HG02970 (cell line): ENCODE data around the gene FBXO2.
A peak's percentile ranks its signal among the peaks of the same experiment; 100 is the strongest.

Experiments used
- ATAC-seq: cut with Tn5 transposase; IDR thresholded peaks from one replicate; pipeline ENCODE4 v1.9.1; 2021; ENCODE audit warnings: mild to moderate bottlenecking, moderate library complexity, moderate number of reproducible peaks; ENCODE audit not compliant: unreplicated experiment, low FRiP score

Gene FBXO2

DNA sequence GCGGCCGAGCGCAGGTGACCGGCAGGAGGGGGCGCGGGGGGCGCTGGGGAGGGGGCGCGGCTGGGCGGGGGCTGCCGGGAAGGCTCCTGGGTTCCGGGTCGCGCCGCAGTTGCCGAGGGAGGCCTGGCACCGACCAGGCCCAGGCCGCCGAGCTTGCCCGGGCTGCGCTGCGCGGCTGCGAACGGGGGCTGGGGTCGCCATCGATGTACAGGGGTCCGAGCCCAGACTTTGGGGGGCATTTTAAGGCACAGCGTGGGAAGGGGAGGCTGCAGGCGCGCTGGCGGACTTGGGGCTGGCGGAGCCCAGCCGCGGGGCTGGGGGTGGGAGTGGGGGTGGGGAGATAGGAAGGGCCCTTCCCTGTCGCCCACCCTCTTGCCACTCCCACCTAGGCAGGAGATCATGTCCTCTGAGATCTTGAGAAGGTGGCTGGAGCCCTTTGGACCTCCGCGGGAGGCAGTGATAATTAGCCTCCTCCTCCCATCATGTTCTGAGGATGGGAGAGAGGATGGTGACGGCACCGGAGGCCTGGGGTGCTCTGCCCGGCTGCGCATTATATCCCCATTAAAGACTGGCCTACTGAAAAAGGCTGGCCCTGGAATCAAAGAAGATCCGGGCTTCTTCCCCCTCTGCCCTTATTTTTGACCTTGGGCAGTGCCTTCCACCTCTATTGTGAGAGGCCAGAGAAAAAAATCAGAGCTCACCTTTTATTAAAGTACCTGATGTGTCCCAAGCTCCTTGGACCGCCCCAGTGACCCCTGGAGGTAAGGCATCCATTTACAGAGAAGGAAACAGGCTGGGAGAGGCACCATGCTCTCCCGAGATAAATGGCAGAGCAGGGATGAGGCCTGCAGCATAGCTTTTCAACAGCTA lies 945 bp upstream of the FBXO2 start:
- no peak for ATAC-seq

DNA sequence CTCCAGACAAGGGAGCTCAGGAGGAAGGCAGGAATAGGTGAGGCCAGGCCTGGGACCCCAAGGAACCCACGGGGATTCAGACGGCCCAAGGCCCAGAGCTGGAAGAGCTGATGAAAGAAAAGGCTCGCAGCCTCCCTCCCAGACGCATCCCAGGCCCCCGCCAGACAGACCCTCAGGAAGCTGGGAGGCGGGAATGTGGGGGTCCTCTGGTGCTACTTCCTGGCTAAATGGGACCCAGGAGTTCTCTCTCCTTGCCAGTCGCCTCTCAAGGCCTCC lies 430 bp downstream of the FBXO2 start:
- no peak for ATAC-seq

DNA sequence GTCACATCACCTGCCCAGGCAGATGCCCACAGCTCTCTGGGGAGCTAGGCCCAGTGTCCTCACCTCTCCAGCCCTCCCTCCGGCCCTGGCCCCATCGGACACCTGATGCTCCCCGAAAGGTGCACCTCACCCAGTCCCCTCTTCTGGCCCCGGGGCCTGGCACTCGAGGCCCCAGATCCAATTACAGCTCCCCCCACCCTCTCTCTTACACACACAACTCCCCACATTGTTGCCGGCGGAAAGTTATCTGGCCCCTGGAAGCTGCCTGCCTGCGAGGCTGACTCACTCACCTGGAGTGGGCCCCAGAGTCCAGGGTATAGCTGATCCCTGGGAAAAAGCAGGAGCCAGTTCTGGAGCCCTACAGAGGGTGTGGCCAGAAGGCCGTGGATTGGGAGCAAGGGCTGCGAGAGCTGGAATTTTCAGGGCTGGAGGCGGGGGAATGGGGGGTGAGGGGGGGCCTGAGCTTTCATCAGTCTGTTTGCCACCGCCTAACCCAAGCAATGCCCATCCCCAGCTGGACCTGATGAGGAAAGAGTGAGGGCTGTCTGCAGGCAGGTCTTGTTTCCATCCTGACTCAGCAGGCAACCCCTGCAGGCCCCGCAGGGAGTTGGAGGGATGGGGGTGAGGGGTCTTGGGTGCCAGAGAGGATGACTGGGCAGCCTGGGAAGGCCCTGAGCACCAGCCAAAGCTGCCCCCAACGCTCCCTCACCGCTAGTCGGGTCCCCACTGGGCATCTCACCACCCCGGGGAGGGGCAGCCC lies 948 bp downstream of the FBXO2 start:
- no peak for ATAC-seq

DNA sequence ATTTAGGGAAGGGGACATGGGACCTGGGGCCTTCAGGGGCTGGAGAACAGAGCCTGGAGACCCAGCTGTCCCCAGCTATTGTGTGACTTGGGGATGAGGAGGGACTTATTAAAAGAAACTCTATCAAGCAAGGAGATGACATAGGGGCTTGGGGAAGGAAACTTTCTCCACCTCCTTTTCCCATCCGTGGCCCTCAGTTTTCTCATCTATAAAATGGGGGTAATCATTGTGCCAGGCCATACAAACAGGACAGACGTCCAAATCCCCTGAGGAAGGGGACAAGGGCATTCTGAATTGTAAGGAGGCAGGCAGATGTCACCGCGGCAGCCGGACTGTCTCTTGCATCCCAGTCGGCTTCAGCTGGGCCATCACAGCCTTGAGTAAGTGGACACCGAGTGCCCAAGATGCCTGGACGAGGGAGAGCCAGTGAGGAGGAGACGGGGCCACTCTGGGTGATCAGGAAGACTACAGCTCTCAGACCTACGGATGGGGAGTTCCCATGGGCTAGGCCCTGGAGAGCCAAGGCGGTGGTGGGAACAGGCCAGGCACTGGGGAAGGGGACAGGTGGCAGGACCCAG lies 1.9 kb downstream of the FBXO2 start:
- ATAC-seq: no peak

DNA sequence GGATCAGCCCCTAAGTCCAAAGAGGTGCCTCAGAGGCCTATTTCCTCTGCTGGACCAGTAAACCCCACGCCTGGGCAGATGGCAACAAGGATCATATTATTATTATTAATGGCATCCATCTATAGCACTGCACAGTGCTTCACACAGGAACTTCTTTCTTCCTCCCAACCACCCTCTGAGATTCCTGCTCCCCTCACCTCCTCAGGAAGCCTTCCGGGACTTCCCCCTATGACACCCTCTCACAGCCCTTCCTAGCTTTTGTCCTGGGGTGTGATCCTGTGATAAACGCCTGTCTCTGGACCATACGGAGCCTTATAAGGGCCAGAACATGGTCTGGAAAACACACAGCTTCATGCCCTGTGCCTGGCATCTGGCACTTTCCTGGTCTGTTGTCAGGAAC lies 3.2 kb downstream of the FBXO2 start:
- no peak for ATAC-seq

DNA sequence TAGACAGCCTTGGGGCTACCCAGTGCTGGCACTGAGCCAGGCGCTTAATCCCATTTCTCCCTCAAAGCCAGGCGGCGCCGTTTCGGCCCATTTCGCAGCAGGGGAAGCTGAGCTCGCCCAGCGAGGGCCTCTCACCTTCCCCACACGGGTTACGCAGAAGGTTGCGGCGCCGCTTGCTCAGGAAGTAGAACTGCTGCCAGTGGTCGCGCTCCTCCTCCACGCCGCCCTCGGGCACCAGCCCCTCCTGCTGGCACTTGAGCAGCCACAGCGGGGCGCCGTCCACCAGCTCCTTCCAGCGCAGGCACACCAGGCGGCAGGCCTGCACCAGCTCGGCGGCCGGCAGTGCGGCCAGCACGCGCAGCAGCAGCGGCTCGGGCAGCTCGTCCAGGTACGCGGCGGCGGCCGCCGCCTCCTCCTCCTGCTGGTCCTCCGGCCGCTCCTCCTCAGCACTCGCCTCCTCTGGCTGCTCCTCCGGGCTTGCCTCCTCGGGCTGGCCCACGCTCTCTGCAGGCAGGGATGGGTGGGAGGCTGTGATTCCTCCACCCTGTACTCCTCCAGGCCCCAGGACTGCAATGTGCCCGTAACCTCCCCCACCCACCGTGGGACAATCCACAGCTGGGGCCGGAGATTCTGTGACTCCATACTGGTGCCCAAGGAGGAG lies 3.8 kb downstream of the FBXO2 start:
- ATAC-seq: no peak

DNA sequence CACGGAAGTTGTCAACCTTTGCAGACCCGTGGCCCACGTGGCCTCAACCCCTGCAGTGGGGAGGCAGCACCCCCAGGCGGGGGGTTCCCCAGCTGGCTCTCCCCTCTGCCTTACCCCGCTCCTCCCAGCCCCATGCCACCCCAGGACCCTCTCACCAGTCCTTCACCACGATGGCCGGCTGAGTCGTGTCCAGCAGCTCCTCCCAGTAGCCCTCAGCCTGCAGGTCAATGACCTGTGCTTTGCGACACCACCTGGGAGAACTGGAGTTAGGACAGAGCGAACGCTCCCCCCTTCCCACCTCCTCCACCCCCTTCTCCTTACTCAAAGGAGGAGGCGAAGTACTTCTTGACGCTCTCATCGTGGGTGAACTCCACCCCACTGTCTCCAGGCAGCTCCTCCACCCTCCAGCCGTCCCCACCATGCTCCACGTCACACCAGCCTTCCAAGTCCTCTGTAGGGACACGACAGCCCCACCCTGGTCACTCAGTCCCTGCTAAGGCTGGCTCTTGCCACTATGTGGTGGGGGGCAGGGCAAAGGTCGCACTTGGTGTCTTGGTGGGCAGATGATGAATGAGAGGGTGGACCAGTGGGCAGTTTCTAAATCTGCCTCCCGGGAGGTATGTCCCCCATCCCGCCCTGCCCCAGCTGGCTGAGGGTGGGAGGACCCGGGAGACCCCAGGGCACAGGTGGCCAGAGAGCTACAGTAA lies 4.5 kb downstream of the FBXO2 start:
- ATAC-seq: no peak

DNA sequence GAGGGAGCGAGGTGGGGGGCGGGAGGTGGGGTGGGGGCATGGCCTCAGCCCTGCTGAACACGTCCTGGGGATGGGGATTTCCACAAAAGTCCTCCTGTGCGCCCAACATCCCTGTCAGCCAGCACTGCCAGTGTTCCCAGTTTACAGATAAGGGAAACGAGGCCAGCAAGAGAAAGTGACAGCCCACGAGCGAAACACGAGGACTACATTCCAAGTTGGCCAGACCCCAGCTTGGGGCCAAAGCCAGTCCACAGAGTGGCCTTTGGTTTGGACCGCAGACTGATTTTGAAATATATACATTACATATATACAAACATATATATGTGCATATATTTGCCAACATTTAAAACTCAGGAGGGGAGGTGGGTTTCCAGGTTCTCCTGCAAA lies 5.0 kb downstream of the FBXO2 start:
- no peak for ATAC-seq

DNA sequence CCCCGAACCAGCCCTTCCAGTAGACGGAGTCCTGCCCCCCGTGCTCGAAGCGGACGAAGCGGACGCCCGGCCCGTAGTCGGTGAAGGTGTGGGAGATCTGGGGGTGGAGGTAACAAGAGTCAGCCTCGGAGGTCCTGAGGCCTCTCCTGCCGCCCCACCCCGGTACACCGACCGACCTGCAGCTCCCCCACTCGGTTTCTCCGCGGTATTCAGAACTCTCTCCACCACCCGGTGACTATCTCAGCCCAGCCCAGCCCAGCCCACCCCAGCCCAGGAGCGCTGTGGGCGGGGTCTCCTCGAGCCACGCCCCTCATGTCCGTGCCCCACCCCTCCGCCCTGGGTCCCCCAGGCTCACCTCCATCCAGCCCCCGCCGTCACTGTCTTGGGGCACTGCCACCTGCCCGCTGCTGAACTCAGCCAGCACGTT lies 5.5 kb downstream of the FBXO2 start:
- ATAC-seq: no peak

DNA sequence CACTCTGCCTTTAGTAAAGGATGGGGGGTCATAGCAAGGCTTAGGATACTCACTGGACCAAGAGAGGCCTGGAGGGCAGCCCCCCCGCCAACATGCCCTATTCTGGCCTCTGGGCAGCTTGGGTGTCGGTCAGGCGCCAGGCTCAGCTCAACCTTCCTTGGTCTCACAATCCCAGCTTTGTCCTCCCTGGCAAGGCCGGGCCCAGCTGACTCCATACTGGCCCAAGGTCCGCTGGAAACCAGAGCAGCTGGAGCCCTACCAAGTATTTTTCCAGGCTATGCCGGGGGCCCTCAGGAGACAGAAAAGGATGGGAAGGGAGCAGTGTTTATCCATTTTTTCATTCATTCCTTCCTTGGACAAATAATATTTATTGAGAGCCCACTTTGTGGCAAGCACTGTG lies 6.2 kb downstream of the FBXO2 start:
- ATAC-seq: no peak

DNA sequence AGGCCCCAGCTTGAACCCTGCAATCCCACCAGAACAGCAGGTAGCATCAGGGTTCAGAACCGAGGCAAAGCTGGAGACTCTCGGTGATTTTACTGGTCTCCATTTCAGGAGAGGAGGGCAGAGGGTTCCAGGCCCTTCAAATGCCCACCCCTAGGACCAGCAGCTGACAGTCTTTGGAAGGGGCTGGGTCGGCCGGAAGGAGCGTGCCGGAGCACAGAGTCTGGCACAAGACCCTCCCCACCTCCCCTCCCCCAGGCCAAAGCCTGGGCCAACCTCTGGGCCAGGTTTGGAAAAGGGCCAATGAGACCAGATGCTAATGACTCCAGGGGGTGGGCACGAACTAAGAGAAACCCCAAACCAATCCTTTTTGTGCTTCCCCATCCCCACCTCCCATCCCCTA lies 6.9 kb downstream of the FBXO2 start:
- no peak for ATAC-seq

DNA sequence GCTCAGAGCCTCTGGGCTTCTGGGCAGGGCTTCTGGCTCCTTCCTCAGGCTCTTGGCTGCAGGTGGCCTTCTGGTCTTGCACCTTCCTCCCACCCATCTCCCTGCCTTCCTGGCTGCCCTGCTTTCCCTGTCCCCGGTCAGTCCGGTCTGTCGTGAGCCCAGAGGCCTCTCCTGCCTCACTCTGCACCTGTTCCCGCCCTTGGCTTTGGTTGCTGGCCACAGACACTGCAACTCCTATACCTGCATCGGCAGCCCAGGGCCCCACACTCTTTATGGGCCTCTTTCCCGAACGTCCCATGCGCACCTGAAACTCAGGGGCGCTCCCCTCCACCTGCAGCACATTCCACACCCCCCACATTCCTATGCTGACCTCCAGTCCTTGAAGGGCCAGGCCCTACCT lies 7.9 kb downstream of the FBXO2 start:
- ATAC-seq: no peak

DNA sequence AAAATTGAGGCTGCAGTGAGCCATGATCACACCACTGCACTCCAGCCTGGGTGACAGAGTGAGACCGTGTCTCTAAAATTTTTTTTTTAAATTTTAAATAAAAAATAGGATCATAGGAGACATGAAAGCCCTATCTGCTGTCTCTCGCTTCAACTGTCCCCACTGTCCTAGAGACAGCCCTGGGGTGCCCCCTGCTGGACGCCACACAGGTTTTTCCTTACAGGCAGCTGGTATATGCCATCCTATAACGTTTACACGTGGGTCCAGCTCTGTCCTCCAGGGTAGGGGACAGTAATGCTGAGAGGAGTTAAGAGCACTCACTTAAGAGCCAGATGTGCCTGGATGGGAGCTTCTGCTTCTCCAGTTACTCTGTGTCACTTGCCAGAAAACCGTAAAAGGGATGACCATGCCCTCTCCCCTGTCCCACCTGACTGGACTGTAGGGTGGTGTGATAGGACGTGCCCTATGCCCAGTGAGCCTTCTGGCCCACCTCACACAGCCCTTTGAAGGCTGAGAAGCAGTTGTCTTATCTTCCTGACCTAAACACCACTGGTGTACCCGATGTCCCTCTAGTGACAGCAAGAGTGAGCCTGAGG lies 8.5 kb downstream of the FBXO2 start:
- ATAC-seq: no peak

DNA sequence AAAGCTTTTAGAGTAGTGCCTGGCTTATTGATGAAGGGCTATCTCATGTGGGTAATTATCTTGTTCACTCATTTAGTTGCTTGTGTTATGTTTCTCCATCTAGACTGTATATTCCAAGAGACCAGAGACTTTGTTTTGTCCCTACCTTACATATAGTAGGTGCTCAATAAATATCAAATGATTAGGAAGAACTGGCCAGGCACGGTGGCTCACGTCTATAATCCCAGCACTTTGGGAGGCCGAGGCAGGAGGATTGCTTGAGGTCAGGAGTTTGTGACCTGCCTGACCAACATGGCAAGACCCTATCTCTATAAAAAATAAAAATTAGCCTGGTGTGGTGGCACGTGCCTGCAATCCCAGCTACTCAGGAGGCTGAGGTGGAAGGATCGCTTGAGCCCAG lies 9.0 kb downstream of the FBXO2 start:
- no peak for ATAC-seq

DNA sequence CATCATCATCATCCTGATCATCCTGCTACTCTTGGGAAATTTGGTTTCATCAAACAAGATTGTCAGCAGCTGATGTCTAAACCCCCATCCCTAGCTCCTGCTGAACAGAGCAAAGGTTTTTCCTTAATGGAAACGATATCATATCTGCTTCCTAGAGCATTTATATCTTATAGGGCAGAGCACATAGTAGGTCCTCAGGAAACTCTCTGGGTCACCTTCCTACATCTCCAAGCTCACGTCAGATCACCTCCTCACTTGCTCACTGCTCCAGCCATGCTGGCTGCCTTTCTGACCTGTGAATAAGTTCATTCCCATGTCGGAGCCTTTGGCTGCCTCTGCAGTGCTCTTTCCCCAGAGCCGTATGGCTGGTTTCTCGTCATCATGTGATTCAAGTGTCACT lies 10.4 kb downstream of the FBXO2 start:
- no peak for ATAC-seq

DNA sequence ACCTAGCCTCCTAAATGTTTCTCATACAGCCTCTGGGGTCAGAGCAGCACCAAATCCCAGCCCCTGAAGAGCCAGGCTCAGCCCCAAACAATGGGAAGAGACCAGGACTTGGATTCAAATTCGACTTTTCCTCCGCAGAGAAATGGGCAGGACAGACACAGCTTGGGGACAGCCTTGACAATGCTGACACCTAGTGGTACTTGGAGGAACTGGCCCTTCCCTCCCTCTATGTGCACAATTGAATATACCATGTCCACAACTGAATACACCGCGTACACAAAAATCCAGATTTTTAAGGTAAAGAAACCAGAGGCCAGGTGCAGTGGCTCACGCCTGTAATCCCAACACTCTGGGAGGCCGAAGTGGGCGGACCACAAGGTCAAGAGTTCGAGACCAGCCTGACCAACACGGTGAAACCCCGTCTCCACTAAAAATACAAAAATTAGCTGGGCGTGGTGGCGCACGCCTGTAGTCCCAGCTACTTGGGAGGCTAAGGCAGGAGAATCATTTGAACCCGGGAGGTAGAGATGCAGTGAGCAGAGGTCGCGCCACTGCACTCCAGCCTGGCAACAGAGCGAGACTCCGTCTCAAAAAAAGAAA lies 11.7 kb downstream of the FBXO2 start:
- ATAC-seq: peak; percentile 60

DNA sequence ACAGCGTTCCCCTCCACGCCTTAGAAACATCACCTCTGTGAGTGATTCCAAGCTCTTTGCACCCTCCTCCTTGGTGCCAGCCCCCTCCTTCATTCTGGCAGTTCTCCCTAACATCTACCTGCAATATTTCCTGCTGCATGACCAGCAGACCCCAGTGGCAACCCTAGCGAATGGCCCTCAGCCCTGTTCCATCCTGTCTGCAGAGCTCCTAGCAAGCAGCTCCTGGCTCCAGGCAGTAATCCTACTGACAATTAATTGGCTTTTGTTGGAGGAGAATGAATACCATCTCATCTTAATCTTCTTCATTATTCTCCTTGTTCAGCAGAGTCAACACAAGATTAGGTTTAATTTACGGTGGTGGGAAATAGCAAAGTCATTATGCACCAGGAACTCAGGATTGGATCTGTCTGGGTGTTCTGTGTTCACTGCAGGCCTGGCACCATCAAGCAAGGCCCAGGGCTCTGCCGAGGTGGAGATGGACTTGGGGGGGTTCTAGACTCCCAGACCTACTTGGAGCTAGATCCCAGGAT lies 12.4 kb downstream of the FBXO2 start:
- no peak for ATAC-seq

DNA sequence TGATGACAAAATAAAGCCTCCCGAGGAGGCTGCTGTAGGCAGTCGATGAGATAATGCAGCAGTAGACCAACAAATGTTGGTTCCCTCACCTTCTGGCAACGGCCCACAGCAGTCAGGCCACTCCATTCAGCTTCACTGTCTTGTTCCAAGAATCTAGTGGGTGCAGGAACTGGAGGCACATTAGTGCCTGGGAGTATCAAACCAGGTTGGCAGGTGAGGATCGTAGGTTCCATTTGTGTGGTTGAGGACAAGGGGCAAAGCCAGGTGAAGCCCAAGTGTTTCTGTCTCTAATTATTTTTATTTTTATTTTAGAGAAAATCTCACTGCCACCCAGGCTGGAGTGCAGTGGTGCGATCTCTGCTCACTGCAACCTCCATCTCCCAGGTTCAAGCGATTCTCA lies 13.3 kb downstream of the FBXO2 start:
- ATAC-seq: no peak

DNA sequence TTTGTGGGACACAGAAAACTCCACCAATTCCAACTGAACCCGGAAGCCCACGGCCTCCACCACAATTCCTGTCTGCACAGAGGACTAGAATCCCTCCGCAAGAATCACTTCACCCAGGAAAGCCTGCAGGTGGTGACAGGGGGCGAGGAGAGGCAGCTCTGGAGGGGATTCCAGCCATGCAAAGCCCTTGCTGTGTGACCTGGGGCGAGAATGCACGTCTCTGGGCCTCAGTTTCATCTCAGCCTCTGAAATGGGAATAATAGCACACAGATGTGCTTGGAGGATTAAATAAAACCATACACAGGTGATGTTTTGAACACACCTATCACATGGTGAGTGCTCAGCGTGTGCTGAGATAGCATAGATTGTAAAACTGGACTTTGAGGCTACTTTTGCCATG lies 14.1 kb downstream of the FBXO2 start:
- ATAC-seq: no peak

DNA sequence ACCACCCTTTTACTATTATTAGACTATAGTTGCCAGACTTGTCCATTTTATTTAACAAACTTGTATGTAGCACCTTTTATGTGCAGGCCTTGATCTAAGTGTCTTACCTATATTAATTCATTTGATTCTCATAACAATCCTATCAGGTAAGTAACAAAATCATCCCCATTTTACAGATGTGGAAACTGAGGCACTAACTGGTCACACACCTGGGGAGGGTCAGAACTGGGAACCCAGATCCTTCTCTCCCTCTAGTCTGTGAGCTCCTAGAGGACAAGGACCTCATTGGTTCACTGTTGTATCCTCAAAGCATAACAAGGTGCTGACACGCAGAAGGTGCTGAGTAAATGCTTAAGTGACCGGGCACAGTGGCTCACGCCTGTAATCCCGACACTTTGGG lies 14.9 kb downstream of the FBXO2 start:
- ATAC-seq: no peak
